K562 (cell line): ENCODE results near the gene F11R. TPM values are rescaled to one million over a fixed set of nuclear protein-coding genes. Genes with fewer than 3 reads are reported as not detected.

Source experiments
- CBX5 ChIP-seq: IDR thresholded peaks from 2 replicates; pipeline ENCODE4 v1.6.1; 2014; ENCODE audit warnings: low read depth, borderline replicate concordance
- CGGBP1 ChIP-seq: fragments of 250-450 bp; sonication (Bioruptor Pico); IDR thresholded peaks from 2 replicates; pipeline ENCODE4 v1.9.0; 2021; ENCODE audit warnings: mild to moderate bottlenecking
- ETV5 ChIP-seq: sonication (generic); formaldehyde crosslinking; IDR thresholded peaks from 2 replicates; pipeline ENCODE4 v1.4.0; 2020; ENCODE audit warnings: low read depth, mild to moderate bottlenecking, missing genetic modification reagents
- JUN ChIP-seq, 2 experiments: sonication (generic) in 1 of 2; formaldehyde crosslinking in 1 of 2; IDR thresholded peaks; 2 replicates each; pipeline versions ENCODE4 v1.6.1 to v1.8.0; 2012 to 2022; ENCODE audit warnings: borderline replicate concordance in 2 of 2, mild to moderate bottlenecking in 2 of 2, improper control_type of control experiment in 1 of 2, low read depth in 1 of 2, low read length in 1 of 2, missing genetic modification reagents in 1 of 2
- KAT7 ChIP-seq: sonication (generic); formaldehyde crosslinking; IDR thresholded peaks from 2 replicates; pipeline ENCODE4 v1.8.0; 2022; ENCODE audit warnings: missing genetic modification reagents, mild to moderate bottlenecking, borderline replicate concordance
- MEF2A ChIP-seq: IDR thresholded peaks from 2 replicates; pipeline ENCODE4 v1.6.1; 2011; ENCODE audit warnings: low read depth, mild to moderate bottlenecking, low read length, moderate library complexity; ENCODE audit not compliant: control insufficient read depth
- PRDM10 ChIP-seq: fragments of 450-650 bp; IDR thresholded peaks from 2 replicates; pipeline ENCODE4 v1.6.1; 2018; ENCODE audit not compliant: partially characterized antibody
- PYGO2 ChIP-seq: fragments of 450-650 bp; IDR thresholded peaks from 2 replicates; pipeline ENCODE4 v1.6.1; 2016; ENCODE audit warnings: mild to moderate bottlenecking, missing genetic modification characterization, moderate library complexity, missing compliant biosample characterization
- SAFB2 ChIP-seq: fragments of 200-400 bp; formaldehyde crosslinking; IDR thresholded peaks from 2 replicates; pipeline ENCODE4 v1.6.1; 2018; ENCODE audit warnings: borderline replicate concordance, low read length, low read depth, moderate library complexity; ENCODE audit not compliant: severe bottlenecking
- ZNF561 ChIP-seq: fragments of 450-650 bp; formaldehyde crosslinking; conservative IDR thresholded peaks from 2 replicates; pipeline ENCODE4 v1.4.0; 2020; ENCODE audit warnings: mild to moderate bottlenecking, moderate library complexity
- polyA plus RNA-seq, 8 experiments: library from polyadenylated mRNA; depleted of rRNA in 4 of 8; stranded (reverse) in 5 of 8; unstranded in 3 of 8; fragments of >200 nt; fragmentation: Nextera tagmentation in 2 of 8; fragmentation: Illumina TruSeq in 1 of 8; extraction: Ambion mirVana in 2 of 8; extraction: Trizol in 1 of 8; gene quantifications; 2 replicates each; pipeline versions ENCODE4 v1.2.1 to v1.2.3, GENCODE V29; 2011 to 2014; ENCODE audit warnings: inconsistent platforms in 1 of 8, missing spikeins in 1 of 8
- total RNA-seq, 7 experiments: library from RNA; depleted of rRNA in 6 of 7; stranded (reverse); fragments of >200 nt in 6 of 7; fragmentation: Illumina TruSeq in 2 of 7; extraction: Trizol in 2 of 7; gene quantifications; 2 replicates each; pipeline versions ENCODE4 v1.2.1 to v1.2.3, GENCODE V29; 2011 to 2021; ENCODE audit warnings: low replicate concordance in 1 of 7
- TF ChIP-seq, protein P1 (sequence below), 2 experiments: fragments of 200-800 bp in 1 of 2; sonication (Bioruptor generic) in 1 of 2; sonication (generic) in 1 of 2; formaldehyde crosslinking in 1 of 2; IDR thresholded peaks in 1 of 2; conservative IDR thresholded peaks in 1 of 2; 2 replicates each; pipeline versions ENCODE4 v1.5.0 to v1.6.1; 2016 to 2020; ENCODE audit warnings: missing compliant biosample characterization in 1 of 2, missing genetic modification characterization in 1 of 2, missing genetic modification reagents in 1 of 2
- TF ChIP-seq, protein P2 (sequence below): fragments of 250-450 bp; sonication (Bioruptor Pico); IDR thresholded peaks from 2 replicates; pipeline ENCODE4 v1.4.0; 2020
- TF ChIP-seq, protein P3 (sequence below): sonication (generic); formaldehyde crosslinking; IDR thresholded peaks from 2 replicates; pipeline ENCODE4 v1.8.1; 2023; ENCODE audit warnings: missing genetic modification reagents, mild to moderate bottlenecking, borderline replicate concordance

The F11R gene
- total and polyA plus RNA-seq, 9 of the 15 experiments (the other 6 are each of a cell fraction or from before 2014, with no cell fraction given): 27.4 to 187 (median 52.5) TPM

GRCh38 chr1:161013488-161014230 is 7.3 kb downstream of the F11R start (continued):
- TF ChIP-seq PRDM10: peak; percentile 78
- no peak for TF ChIP-seq CGGBP1
- TF ChIP-seq MEF2A: no peak
- TF ChIP-seq, protein P1, sequence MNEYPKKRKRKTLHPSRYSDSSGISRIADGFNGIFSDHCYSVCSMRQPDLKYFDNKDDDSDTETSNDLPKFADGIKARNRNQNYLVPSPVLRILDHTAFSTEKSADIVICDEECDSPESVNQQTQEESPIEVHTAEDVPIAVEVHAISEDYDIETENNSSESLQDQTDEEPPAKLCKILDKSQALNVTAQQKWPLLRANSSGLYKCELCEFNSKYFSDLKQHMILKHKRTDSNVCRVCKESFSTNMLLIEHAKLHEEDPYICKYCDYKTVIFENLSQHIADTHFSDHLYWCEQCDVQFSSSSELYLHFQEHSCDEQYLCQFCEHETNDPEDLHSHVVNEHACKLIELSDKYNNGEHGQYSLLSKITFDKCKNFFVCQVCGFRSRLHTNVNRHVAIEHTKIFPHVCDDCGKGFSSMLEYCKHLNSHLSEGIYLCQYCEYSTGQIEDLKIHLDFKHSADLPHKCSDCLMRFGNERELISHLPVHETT (CRISPR knock-in tag; conservative IDR thresholded peaks at IDR 0.05 in 1 of 2, IDR thresholded peaks at IDR 0.05 in 1 of 2): peak in 1 of 2 experiments; percentile 85; a peak in 2 of 4 replicates
- peak; percentile 62; the same call in 1 of the 2 replicates for TF ChIP-seq JUN (IDR thresholded peaks at IDR 0.05; ENCODE audit: borderline replicate concordance, low read depth, low read length)
- no peak for TF ChIP-seq JUN (CRISPR knock-in tag; IDR thresholded peaks at IDR 0.05; ENCODE audit: borderline replicate concordance)
- no peak for TF ChIP-seq ZNF561 (CRISPR knock-in tag)
- no peak for TF ChIP-seq SAFB2
- no peak for TF ChIP-seq KAT7
- TF ChIP-seq PYGO2 (tag): 0 out of 2 replicates have a peak, but pooled peaks have one; percentile 33
- TF ChIP-seq CBX5: no peak
- TF ChIP-seq, protein P2, sequence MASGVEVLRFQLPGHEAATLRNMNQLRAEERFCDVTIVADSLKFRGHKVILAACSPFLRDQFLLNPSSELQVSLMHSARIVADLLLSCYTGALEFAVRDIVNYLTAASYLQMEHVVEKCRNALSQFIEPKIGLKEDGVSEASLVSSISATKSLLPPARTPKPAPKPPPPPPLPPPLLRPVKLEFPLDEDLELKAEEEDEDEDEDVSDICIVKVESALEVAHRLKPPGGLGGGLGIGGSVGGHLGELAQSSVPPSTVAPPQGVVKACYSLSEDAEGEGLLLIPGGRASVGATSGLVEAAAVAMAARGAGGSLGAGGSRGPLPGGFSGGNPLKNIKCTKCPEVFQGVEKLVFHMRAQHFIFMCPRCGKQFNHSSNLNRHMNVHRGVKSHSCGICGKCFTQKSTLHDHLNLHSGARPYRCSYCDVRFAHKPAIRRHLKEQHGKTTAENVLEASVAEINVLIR (CRISPR knock-in tag): peak; percentile 73
- TF ChIP-seq, protein P3, sequence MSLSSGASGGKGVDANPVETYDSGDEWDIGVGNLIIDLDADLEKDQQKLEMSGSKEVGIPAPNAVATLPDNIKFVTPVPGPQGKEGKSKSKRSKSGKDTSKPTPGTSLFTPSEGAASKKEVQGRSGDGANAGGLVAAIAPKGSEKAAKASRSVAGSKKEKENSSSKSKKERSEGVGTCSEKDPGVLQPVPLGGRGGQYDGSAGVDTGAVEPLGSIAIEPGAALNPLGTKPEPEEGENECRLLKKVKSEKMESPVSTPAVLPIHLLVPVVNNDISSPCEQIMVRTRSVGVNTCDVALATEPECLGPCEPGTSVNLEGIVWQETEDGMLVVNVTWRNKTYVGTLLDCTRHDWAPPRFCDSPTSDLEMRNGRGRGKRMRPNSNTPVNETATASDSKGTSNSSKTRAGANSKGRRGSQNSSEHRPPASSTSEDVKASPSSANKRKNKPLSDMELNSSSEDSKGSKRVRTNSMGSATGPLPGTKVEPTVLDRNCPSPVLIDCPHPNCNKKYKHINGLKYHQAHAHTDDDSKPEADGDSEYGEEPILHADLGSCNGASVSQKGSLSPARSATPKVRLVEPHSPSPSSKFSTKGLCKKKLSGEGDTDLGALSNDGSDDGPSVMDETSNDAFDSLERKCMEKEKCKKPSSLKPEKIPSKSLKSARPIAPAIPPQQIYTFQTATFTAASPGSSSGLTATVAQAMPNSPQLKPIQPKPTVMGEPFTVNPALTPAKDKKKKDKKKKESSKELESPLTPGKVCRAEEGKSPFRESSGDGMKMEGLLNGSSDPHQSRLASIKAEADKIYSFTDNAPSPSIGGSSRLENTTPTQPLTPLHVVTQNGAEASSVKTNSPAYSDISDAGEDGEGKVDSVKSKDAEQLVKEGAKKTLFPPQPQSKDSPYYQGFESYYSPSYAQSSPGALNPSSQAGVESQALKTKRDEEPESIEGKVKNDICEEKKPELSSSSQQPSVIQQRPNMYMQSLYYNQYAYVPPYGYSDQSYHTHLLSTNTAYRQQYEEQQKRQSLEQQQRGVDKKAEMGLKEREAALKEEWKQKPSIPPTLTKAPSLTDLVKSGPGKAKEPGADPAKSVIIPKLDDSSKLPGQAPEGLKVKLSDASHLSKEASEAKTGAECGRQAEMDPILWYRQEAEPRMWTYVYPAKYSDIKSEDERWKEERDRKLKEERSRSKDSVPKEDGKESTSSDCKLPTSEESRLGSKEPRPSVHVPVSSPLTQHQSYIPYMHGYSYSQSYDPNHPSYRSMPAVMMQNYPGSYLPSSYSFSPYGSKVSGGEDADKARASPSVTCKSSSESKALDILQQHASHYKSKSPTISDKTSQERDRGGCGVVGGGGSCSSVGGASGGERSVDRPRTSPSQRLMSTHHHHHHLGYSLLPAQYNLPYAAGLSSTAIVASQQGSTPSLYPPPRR: no peak
- TF ChIP-seq ETV5 (CRISPR knock-in tag): peak; percentile 98
